NCI-H2171 (cell line): Measurements from ENCODE around the gene IFT43.
A peak's percentile ranks its signal among the peaks of the same experiment; 100 is the strongest.

ENCODE experiments used
- DNase-seq: peaks from one replicate; lab custom pipeline; 2025; lab: John Stamatoyannopoulos, UW

The IFT43 gene

GRCh38 chr14:76112889-76113624 is 127.5 kb downstream of the IFT43 start:
- DNase-seq: no peak

GRCh38 chr14:76113691-76114090 is 128.1 kb downstream of the IFT43 start:
- DNase-seq: no peak

DNA sequence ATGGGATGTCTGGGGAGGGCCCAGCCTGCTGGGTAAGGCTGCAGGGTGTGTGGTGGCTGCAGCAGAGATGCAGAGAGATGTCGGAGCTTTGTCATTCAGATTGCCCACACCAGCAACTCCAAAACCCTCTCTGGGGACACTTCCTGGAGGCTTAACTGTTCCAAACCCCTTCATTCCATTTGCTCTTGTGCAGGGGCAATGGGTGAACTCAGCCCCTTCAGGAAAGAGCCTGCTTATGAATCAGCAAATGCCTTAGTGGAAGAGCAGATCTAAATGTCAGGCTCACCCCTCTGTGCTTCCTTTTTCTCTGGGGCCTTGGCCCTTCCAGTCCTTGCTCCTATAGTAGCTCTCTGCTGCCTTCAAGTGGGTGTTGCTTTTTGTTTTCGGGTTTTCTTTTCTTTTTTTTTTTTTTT is 129.5 kb downstream of the IFT43 start:
- no peak for DNase-seq

DNA sequence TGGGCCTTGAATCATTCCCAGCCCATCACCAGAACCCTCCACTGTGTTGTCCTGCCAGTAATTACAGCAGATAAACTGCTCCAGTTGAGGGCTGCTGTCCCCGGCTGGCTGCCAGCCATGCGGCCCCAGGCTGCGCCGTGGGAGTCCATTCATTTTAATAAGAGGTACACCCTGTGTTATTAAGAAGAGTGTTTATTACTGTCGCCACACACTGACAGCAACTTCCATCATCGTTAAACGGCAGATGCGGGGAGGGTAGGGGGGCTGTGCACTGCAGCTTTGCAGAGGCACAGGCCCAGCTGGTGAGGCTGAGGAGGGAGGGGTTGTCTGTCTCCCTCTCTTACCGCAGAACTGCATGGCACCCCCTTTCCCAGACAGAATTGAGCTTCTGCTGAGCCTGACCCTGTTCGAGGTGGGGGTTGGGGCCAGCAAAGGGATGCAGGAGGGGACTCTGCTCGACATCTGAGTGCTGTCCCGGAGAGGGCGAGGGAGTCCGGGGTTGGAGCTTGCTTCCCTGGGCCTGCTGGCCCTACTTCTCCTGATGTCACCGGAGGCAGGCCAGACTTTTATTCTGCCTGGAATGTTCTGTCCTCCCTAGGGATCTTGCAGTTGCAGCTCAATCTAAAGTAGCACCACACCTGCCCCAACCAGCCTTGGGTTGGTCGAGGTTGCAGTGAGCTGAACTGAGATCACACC is 132.4 kb downstream of the IFT43 start:
- peak; percentile 72 for DNase-seq

DNA sequence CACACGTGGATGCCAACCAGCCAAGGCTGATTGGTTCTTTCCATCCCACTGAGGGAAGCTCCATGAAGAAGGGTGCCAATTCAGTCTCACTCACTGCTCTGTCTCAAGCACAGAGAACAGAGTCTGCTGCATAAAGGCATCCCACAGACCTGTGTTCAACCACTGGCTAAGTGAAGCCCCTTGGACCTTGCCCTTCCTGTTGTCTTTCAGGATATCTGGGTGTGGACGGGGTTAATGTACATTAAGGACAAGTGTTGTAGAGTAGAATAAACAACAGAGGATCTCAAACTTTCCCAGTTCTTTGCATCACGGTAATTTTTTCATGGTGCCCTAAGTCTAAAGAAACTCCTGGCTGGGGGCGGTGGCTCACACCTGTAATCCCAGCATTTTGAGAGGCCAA is 133.0 kb downstream of the IFT43 start:
- DNase-seq: no peak

DNA sequence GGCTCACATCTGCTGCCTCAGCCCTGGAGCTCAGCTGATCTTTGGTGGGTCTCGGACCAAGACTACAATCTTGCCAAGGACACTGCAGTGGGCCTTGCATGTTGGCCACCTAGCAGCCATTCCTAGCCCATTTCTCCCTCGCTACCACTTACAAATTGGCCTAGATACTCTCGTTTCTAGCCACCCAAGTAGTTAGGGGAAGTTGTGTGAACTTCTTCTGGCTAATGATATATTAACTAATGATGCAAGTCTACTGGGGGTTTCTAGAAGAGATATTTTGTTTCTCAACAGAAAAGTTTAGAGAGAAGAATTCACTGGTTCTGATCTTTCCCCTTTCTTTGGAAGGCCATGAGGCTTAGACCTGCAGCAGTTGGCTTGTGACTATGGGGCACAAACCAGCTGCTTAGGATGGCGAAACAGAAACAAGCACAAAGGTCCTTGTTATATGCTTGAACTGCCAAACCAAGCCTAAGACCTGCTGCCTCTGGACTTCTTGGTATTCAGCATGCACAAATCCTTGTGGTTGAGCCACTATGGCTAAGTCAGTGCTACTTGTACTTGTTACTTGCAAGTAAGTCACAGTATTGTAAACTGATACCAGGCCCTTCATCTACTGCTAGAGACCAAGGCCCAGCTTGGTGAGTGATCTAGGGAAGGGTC is 135.7 kb downstream of the IFT43 start:
- DNase-seq: no peak

DNA sequence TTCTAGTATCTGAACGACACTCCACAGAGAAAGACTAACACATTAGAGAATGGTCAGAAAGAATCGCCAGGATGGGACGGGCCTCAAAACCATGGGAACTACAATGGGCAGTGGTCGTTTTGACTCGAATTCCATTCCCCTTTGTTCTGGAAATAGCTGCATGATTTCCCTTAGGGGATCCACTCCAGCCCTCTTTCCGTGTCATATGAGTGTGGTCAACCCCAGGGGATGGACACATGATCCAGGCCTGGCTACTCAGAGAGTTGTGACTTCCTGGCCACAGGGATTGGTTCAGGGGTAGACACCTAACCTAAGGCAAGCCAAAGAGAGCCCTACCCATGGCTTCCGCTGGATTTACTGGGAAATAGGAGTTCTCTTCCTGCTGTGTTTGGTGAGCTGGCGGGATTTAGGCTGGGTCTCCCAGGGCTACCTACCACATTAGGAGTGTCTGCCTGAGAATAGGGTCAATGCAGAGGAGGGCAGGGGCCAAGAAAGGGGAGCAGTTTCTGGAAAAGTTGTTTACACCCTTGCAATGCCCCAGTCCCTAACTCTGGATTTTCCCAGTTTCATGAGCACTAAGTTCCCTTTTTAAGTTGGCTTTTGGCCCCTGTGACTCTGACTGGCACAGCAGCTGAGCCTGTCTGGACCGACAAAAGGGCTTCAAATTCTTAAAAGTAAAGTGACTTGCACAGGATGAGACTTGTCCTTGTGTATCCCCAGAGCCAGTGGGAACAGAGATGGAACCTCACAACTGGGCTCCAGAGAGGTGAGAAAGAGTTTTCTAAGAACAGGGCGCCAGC is 138.1 kb downstream of the IFT43 start:
- no peak for DNase-seq

GRCh38 chr14:76125511-76125910 is 139.9 kb downstream of the IFT43 start:
- no peak for DNase-seq

GRCh38 chr14:76126076-76126475 is 140.5 kb downstream of the IFT43 start:
- DNase-seq: no peak

GRCh38 chr14:76129851-76130576 is 144.5 kb downstream of the IFT43 start:
- DNase-seq: no peak

DNA sequence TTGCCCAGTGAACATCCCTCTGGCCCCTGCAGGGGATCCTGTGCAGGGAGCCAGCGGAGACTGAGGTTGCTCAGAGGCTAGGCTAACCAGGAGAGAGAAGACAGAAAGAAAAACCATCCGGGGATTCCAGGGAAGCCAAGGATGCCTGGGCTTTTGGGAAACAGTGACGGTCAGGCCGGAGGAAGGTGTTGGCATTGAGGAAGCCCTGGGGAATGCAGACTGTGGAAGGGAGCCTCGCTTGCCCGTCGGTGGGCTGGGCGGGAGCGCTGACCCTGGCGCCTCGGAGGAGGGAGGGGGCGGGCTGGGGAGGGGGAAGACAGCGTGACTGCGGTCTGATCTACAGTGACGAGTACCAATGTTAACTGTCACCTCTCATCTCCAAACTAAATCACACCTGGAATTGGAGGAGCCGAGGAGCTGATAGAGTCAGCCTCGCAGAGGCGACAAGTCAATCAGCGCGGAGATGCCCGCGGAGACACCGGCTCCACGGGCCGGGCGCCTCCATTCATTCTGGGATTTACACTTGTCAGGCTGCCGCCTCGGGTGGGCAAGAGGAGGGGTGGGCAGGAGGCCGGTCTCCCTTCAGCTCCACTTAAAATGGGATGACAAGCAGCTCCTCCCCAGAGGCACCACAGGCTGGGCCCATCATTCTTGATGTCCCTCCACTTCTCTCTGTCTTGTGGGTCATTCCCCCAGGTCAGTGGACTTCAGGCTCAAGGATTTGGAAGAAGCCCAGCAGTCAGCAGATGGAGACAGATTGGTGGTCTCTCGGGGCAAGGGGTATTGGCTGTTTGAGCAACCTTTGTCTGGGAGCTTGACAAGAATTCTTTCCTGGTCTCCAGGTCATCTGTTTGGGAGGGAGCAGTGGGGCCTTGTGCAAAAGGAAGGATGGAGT is 145.8 kb downstream of the IFT43 start:
- DNase-seq: no peak

DNA sequence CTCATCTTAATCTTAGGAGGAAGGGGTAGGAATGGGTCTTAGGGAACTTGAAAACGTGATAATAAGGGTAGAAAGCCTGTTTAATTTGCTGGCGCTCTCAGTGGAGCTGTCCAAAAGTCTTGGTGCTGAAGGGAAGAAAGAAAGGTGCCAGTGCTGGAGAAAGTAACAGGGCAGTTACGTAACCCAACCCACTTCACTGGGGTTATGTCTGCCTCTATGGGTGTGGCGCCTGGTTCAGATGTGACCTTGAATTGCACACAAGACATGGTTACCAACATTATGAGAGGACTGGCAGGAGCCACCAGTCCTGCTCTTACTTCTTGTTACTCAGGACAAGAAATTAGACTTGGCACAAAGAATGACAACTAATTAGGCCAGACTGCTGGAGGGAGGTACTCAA is 147.5 kb downstream of the IFT43 start:
- no peak for DNase-seq
